Activated CD4-positive, alpha-beta T cell treated with anti-CD3 and anti-CD28 coated beads, Interleukin-10, Interleukin-2, amounts not matched to agents 100 ng/mL and 50 ng/mL, durations not matched to agents 16 hours and 8 hours (primary cell): ENCODE results near the gene FYB2.

Experiments used
- DNase-seq: peaks from one replicate; pipeline ENCODE4 v3.0.0-alpha.2; 2020

Gene FYB2

GRCh38 chr1:56819387-56819899 is at the start of gene FYB2:
FYB2 (minus strand) TSS chr1:56819404; CDS start chr1:56819290, 114 bp downstream.
- DNase-seq: no peak

DNA sequence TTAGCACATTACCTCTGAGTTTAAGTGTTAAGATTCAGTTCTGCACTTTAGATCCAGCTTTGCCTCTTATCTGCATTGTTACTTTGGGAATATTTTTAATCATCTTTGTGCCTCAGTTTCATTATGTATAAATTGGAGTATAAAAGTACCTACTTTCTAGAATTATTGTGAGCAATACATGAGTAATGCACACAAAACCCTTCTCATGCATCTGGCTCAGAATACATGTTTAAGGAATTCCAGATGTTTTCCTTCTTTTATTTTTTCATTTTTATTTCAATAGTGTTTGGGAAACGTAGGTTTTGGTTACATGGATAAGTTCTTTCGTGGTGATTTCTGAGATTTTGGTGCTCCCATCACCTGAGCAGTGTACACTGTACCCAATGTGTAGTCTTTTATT is 49.6 kb upstream of the FYB2 start:
- DNase-seq: no peak

DNA sequence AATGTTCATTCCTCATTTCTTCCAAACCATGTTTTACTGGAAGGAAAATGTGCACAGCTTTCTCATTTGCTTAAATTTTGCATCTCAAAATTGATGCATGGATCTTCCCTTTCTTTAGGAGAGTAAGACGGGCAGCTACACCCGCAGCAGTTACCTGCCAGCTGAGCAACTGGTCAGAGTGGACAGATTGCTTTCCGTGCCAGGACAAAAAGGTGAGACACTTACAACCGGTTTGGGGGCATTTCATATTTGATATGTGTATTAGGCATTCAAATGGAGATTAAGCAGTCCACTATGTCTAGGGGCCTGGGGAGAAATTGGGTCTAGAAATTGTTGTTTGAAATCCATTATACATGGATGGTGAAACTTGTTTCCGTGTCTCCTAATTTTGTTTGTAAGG is 48.3 kb upstream of the FYB2 start:
- DNase-seq: no peak

DNA sequence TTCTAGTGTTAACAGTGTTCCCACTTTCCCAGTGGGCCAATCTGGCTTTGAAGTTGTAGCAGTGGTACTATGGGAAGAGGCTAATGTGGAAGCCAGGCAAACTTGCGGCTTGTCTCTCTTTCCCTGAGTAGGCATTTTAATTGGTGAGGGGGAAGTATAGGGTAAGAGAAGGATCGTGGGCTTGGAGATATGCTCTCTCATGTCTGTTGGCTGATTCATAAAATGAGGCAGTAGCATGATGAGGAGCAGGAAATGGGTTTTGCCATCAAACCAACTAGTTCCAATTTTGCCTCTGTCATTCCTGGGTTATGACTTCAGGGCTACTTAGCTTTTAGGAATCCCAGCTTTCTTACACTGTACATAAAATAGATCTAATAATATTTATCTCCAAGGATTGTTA is 47.5 kb upstream of the FYB2 start:
- DNase-seq: no peak

- no peak for DNase-seq
Measured at GRCh38 chr1:56864430-56864829, 45.2 kb upstream of the FYB2 start.

GRCh38 chr1:56863265-56863992 is 44.2 kb upstream of the FYB2 start:
- no peak for DNase-seq

- no peak for DNase-seq
Measured at GRCh38 chr1:56859287-56859686, 40.1 kb upstream of the FYB2 start.

GRCh38 chr1:56856186-56856585 is 37.0 kb upstream of the FYB2 start:
- DNase-seq: no peak

DNA sequence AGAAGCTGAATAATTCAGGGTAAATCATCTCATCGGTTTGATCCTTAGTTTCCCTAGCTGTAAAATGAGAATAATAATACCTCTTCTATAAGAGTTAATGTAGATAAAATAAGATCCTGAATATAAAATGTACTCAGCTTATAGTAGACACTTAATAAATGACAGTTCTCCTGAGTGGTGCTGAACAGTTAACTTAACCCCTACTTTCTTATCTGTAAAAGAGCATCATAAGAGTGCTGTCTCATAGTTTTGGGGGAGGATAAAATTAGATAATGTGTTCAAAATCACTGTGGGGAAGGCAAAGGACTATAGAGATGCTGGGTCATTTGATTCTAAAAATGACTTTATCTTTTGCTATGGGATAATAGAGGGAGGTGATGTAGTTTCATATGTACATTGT is 36.0 kb upstream of the FYB2 start:
- DNase-seq: no peak

GRCh38 chr1:56854521-56855099 is 35.4 kb upstream of the FYB2 start, which contains the start of gene C8A:
C8A (plus strand) TSS chr1:56854797; CDS start chr1:56854902, 105 bp downstream.
- no peak for DNase-seq

- DNase-seq: no peak
Measured at GRCh38 chr1:56852476-56852875, 33.3 kb upstream of the FYB2 start.

- DNase-seq: no peak
Measured at GRCh38 chr1:56850922-56851321, 31.7 kb upstream of the FYB2 start.

GRCh38 chr1:56850411-56850810 is 31.2 kb upstream of the FYB2 start:
- DNase-seq: no peak

DNA sequence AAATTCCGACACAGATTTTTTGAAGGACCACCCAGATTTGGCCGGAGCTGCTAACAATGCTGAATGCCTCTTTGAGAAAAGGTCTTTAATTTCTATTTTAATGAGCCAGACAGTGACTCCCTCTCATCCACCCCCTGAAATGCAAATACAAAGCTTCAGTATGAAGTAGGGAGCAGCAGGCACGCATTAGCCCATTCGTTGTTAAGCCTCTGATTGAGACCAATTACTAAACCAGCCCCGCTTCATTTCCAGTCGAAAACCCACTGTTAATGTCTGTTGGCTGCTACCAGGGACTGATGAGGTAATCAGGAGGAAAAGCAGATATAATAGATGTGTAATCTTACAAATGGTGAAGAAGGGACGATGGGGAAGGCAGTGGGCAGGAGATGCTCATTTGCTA is 30.5 kb upstream of the FYB2 start:
- no peak for DNase-seq

DNA sequence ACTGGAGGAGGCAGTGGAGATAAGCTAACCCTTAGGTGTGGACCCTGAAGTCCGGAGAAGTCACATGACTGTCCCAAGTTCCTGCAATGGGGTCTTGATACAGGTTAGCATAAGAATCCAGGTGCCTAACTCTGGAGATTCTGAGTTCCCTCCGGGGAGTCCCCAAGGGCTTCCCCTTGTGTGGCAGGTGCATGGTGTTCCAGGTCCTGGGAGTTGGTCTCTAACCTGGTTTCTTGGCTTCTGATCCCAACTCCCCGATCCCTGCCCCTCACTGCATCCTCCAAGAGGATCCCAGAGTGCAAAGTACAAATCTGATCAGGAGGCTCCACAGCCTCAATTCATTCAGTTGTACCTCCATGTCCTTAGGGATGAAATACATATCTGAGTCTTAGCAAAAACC is 26.1 kb upstream of the FYB2 start:
- DNase-seq: no peak

GRCh38 chr1:56844545-56845136 is 25.4 kb upstream of the FYB2 start:
- DNase-seq: no peak

- DNase-seq: no peak
Measured at GRCh38 chr1:56843544-56843943, 24.3 kb upstream of the FYB2 start.

- no peak for DNase-seq
Measured at GRCh38 chr1:56838759-56839158, 19.6 kb upstream of the FYB2 start.

- no peak for DNase-seq
Measured at GRCh38 chr1:56837244-56837939, 18.2 kb upstream of the FYB2 start.

DNA sequence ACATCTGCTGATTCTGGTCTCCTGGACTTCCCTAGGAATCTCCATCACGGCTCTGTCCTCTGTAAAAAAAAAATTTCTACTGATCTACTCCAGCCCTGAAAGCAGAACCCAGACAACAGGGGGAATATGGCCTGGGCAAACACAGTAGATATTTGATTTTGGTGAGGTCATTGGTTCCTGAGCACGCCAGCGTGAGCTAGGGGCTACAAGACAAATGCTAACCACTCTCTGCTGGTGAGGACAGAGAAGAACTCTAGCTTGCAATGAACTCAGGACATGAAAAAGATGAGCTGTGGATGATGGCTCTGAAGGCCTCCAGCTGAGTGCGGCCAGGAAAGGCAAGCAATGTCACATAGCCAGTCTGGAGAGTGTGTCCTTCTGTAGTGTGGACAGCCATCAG is 17.2 kb upstream of the FYB2 start:
- no peak for DNase-seq

DNA sequence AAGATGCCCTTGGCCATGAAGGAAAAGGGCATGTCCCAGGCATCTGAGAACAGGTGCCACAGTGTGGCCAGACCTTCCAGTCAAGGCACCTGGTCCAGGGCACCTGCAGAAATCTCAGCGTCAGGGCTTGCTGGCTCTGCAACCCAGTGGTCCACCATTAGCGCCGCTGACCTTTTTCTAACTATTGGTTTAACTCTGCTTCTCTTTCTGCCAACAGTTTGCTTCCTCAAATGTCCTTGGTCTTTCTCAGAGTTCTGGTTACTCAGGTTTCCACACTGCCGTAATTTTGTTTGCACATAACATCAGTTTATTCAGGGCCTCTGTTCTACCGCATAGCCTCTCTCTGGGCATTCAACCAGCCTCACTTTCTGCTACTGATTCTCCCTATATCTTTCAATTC is 16.5 kb upstream of the FYB2 start:
- DNase-seq: no peak

- no peak for DNase-seq
Measured at GRCh38 chr1:56834137-56834900, 15.1 kb upstream of the FYB2 start.

DNA sequence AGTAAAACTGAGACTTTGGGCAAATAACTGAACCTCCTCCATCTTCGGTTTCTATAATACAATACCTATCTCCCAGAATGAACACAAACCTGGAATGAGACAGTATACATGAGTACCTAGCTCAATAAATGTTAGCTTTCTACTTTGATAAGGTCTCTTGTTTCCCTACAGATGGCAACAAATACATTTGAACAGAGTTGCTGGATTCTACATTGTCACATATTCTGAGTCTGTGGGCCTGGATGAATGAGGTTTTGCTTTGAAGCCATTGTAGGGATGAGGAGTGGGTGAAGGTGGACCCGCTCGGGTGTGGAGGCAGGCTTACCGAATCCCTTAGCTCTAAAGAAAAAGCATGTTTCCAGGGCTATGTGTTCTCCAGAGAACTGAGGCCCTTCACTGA is 13.9 kb upstream of the FYB2 start:
- DNase-seq: no peak
